ENCODE results near the gene ERI3. TPM values are rescaled to one million over a fixed set of nuclear protein-coding genes. Genes with fewer than 3 reads are reported as not detected.
A peak's percentile ranks its signal among the peaks of the same experiment; 100 is the strongest.

Gene ERI3
- total RNA-seq, 1 donor, result 50.0 TPM

DNA sequence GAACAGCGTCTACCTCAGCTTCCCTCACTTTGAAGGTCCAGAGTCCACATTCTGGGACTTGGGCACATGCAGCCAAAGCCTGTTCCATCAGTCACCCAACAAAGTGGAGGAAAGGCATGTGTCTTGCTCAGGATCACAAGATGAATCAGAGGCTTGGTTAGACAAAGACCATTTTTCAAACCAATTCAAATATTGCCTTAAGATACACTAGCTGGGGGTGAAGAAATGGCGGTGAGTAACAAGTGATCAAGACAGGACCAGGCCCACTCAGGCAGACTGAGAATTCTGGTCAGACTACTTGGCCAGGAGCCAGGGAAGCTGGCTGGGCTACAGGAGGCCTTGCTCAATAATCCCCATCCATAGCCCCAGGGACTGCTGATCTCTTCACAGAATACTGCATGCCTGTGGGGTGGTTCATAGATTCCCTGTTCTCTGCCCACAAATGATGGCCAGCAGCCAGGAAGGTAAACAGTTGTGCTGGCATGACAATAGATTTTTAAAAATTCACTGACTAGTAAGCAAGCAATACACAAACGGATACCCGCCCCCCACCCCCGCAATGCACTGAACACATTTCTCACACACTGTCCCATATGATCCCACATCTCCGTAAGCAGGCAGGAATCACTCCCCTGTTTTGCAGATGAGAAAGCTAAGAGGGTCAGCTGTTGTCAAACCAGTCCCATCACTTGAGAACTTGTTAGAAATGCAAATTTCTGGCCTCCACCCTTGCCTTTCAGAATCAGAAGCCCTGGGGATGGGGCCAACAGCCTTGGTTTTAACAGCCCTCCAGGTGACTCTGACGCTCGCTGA is 27.2 kb downstream of the ERI3 start:
- no peak overlapping the region for H3K4me3 ChIP-seq (ENCODE audit: low read depth, low read length)
- TF ChIP-seq, protein P1, sequence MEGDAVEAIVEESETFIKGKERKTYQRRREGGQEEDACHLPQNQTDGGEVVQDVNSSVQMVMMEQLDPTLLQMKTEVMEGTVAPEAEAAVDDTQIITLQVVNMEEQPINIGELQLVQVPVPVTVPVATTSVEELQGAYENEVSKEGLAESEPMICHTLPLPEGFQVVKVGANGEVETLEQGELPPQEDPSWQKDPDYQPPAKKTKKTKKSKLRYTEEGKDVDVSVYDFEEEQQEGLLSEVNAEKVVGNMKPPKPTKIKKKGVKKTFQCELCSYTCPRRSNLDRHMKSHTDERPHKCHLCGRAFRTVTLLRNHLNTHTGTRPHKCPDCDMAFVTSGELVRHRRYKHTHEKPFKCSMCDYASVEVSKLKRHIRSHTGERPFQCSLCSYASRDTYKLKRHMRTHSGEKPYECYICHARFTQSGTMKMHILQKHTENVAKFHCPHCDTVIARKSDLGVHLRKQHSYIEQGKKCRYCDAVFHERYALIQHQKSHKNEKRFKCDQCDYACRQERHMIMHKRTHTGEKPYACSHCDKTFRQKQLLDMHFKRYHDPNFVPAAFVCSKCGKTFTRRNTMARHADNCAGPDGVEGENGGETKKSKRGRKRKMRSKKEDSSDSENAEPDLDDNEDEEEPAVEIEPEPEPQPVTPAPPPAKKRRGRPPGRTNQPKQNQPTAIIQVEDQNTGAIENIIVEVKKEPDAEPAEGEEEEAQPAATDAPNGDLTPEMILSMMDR (IDR thresholded peaks at IDR 0.05; ENCODE audit: insufficient read depth, low read length), result no peak
- peak; percentile 100 for DNase-seq (ENCODE audit: low read depth)

DNA sequence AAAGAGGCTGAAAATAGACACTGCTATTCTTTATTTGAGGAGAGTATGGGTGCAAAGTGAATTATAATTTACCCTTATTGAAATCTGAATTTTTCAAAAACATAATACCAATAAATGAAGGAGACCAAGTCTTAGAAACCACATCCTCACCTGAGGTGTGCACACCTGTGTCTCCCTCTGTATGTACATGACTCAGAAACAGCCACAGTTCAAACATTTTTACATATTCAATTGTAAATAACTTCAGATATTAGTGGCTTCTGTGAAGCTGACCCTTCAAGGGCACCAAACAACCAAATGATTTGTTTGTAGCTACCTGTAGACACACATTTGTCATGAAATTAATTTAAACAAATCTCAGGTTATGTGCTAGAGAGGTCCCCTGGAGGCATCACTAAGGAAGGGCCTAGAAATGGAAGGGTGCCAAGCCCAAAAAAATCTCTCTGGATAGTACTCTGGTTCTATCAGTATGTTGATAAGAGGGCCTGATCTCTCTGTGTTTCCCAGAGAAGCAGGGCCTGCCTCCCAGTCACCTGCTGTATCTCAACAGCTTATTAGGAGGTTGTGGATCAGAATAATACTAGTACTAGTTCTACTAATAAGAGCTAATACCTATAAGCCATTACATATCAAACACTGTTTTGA is 28.1 kb downstream of the ERI3 start:
- no peak overlapping the region for H3K4me3 ChIP-seq (ENCODE audit: low read depth, low read length)
- peak; percentile 32 for DNase-seq (ENCODE audit: low read depth)
- TF ChIP-seq, protein P1 (IDR thresholded peaks at IDR 0.05; ENCODE audit: insufficient read depth, low read length), result no peak

DNA sequence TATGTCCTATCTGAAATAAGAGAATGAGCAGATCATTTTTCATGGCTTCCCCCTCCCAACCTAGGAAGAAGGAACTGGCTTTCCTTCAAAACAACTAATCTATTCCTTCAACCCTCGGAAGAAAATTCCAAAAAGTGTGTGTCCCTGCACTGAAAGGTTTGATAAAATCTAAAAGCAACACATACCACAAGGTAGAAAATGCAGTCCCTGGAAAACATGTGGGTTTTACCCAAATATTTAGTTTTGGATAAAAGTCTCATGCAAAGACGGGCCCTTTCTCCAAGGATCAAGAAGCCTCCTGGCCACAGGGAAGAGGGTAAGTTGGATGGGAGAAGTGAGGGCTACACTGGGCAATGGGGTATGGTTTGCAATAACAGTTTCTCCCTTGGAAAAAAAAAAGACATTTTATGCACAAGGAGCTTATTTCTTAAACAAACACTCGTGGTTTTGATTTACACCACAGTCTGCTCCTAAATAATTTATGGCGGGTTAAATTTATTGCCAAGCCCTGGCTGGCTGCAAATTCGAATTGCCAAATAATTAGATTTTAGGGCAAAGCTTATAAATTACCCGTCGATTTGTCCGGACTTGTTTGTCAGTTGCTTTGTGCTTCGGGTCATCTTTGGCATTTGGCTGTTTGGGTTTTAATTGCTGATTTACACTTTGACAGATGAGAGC is 28.9 kb downstream of the ERI3 start:
- TF ChIP-seq, protein P1 (IDR thresholded peaks at IDR 0.05; ENCODE audit: insufficient read depth, low read length), result no peak
- H3K4me3 ChIP-seq (ENCODE audit: low read depth, low read length), result no peak overlapping the region
- peak; percentile 53 for DNase-seq (ENCODE audit: low read depth)

DNA sequence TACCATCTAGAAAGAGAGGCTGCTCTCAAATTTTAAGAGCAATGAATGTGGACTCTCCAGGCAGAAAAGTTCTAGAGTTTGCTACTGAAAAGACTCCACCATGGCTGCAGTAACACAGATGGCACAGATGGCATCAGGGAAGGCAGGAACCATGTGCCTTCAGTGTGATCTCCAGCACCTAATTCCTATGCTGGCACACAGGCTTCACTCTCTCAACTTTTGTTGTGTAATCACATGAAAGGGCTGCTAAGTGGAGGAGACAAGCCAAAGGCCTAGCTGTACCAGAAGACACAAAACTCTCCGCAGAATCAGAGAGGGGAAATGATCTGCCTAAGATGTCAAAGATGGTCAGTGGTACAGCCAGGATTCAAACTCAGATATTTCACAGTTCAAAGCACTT is 31.1 kb downstream of the ERI3 start:
- no peak for DNase-seq (ENCODE audit: low read depth)
- H3K4me3 ChIP-seq (ENCODE audit: low read depth, low read length), result no peak overlapping the region
- TF ChIP-seq, protein P1 (IDR thresholded peaks at IDR 0.05; ENCODE audit: insufficient read depth, low read length), result no peak

DNA sequence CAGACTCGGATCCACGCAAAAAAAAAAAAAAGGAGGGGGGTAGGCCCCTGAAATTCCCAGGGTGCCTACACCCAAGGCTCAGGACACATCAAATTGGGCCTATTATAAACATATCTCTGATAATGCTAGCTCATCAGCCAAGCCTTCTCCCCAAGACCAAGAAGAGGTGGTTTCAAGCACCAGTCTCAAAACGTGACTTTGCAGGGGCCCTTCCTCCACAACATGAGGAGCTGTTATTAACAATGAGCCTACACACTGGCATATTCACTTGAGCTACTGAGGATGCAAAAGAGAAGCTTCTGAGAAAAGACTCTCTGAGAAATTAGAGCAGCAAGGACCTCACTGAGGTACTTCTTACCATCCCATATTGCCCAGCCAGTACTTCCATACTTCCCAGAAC is 32.7 kb downstream of the ERI3 start:
- H3K4me3 ChIP-seq (ENCODE audit: low read depth, low read length), result no peak overlapping the region
- DNase-seq (ENCODE audit: low read depth), result no peak
- TF ChIP-seq, protein P1 (IDR thresholded peaks at IDR 0.05; ENCODE audit: insufficient read depth, low read length), result no peak

DNA sequence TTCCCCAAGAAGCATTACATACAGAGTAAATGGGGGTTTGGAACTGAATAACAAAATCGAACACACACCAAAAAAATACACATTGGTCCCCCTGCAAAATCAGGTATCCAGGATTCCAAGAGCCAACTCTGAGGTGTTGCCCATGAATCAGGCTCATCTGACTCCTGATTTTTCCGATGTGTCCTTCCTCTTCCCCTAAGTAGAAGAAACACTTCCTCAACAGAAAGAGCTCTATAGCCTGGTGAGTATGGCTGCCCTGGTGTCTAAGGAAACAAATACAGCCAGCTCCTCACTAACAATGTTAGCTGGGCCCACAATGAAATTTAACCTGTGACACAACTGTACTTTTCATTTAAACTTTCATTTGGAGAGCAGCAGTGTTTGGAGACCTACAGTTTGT is 33.6 kb downstream of the ERI3 start:
- H3K4me3 ChIP-seq (ENCODE audit: low read depth, low read length), result no peak overlapping the region
- no peak for DNase-seq (ENCODE audit: low read depth)
- TF ChIP-seq, protein P1 (IDR thresholded peaks at IDR 0.05; ENCODE audit: insufficient read depth, low read length), result no peak
